GM12878 (cell line): Measurements from ENCODE around the gene GAS6. TPM values are rescaled to one million over a fixed set of nuclear protein-coding genes. Genes with fewer than 3 reads are reported as not detected.

Experiments used
- ATAC-seq: fragments of 200-7000 bp; cut with Tn5 transposase; 3 replicates; pipeline ENCODE4 v1.9.1; 2020; ENCODE audit warnings: mild to moderate bottlenecking, moderate library complexity
- BruUV-seq: library from RNA; stranded (reverse); fragments of 400-500 nt; replicated peaks from 2 replicates; lab custom pipeline; 2021; lab: Mats Ljungman, UMichigan
- CTCF ChIA-PET: fragments of 300-600 bp; sonication (Branson Sonifier 250); formaldehyde crosslinking; extraction: SDS; loops from one replicate; lab custom pipeline; 2021; ENCODE audit warnings: inconsistent platforms; lab: Yijun Ruan, JAX
- POLR2A ChIA-PET: fragments of 350-600 bp; formaldehyde crosslinking; extraction: SDS; loops from one replicate; lab custom pipeline; 2021; ENCODE audit warnings: inconsistent platforms; lab: Charles Lee
- RAD21 ChIA-PET: fragments of 300-600 bp; sonication (Branson Sonifier 250); formaldehyde crosslinking; loops from one replicate; lab custom pipeline; 2023; ENCODE audit warnings: antibody characterized with exemption; ENCODE audit not compliant: unreplicated experiment; lab: Charles Lee
- SMC1A ChIA-PET: fragments of 300-600 bp; sonication (Branson Sonifier 250); formaldehyde crosslinking; loops from one replicate; lab custom pipeline; 2023; ENCODE audit not compliant: unreplicated experiment, uncharacterized antibody; lab: Charles Lee
- DNase-seq: peaks from one replicate; pipeline ENCODE4 v3.0.0-alpha.2; 2011; ENCODE audit warnings: low read depth, low spot score
- FAIRE-seq: peaks from 3 replicates; lab custom pipeline; 2011; peaks lifted over from hg19 to GRCh38; lab: Jason Lieb, UNC
- H2AFZ ChIP-seq: 2 replicates; pipeline ENCODE4 v1.6.0; 2011; ENCODE audit warnings: low read depth, low read length, control low read depth; ENCODE audit not compliant: control insufficient read depth
- H3K27ac ChIP-seq: 2 replicates; pipeline ENCODE4 v1.5.1; 2011; ENCODE audit warnings: control low read depth; ENCODE audit not compliant: control insufficient read depth, insufficient read depth
- H3K27me3 ChIP-seq, 2 experiments: replicated peaks in 1 of 2; 2 replicates each; pipeline versions ENCODE4 v1.6.0 to v1.6.1; 2011; ENCODE audit warnings: low read length in 1 of 2; ENCODE audit not compliant: control insufficient read depth in 2 of 2, insufficient read depth in 2 of 2
- H3K36me3 ChIP-seq, 2 experiments: 2 replicates each; pipeline ENCODE4 v1.5.1; 2011; ENCODE audit warnings: low read length in 1 of 2; ENCODE audit not compliant: control insufficient read depth in 2 of 2, insufficient read depth in 2 of 2
- H3K4me1 ChIP-seq: 2 replicates; pipeline ENCODE4 v1.6.1; 2011; ENCODE audit warnings: mild to moderate bottlenecking, low read length, moderate library complexity, mixed read lengths; ENCODE audit not compliant: control insufficient read depth, insufficient read depth
- H3K4me2 ChIP-seq: 2 replicates; pipeline ENCODE4 v1.6.0; 2011; ENCODE audit warnings: control low read depth; ENCODE audit not compliant: control insufficient read depth, insufficient read depth
- H3K4me3 ChIP-seq: fragments of 200-600 bp; sonication (generic); 2 replicates; pipeline ENCODE4 v1.5.1; 2016
- H3K79me2 ChIP-seq: 2 replicates; pipeline ENCODE4 v1.6.0; 2011; ENCODE audit warnings: low read length; ENCODE audit not compliant: control insufficient read depth, insufficient read depth
- H3K9ac ChIP-seq: 2 replicates; pipeline ENCODE4 v1.8.0; 2011; ENCODE audit warnings: low read length, control low read depth, mixed read lengths; ENCODE audit not compliant: control insufficient read depth, insufficient read depth
- H3K9me3 ChIP-seq: replicated peaks from 3 replicates; pipeline ENCODE4 v1.5.1; 2011; ENCODE audit warnings: mild to moderate bottlenecking, low read length; ENCODE audit not compliant: control insufficient read depth, insufficient read depth
- H4K20me1 ChIP-seq: 2 replicates; pipeline ENCODE4 v1.6.0; 2011; ENCODE audit not compliant: control insufficient read depth, insufficient read depth
- EP300 ChIP-seq, 2 experiments: fragments of 150-350 bp in 1 of 2; IDR thresholded peaks; 2 replicates each; pipeline ENCODE4 v1.6.1; 2011 to 2012; ENCODE audit warnings: low read depth in 2 of 2, low read length in 2 of 2, borderline replicate concordance in 1 of 2, improper control_type of control experiment in 1 of 2, inconsistent platforms in 1 of 2; ENCODE audit not compliant: control insufficient read depth in 1 of 2
- ESRRA ChIP-seq: IDR thresholded peaks from 2 replicates; pipeline ENCODE4 v1.6.1; 2012; ENCODE audit warnings: mild to moderate bottlenecking, low read length, improper control_type of control experiment
- HDGF ChIP-seq: fragments of 450-650 bp; IDR thresholded peaks from 2 replicates; pipeline ENCODE4 v1.6.1; 2016; ENCODE audit warnings: antibody characterized with exemption
- IRF3 ChIP-seq: fragments of 450-650 bp; IDR thresholded peaks from 2 replicates; pipeline ENCODE4 v1.6.1; 2014; ENCODE audit warnings: mild to moderate bottlenecking
- LARP7 ChIP-seq: fragments of 450-650 bp; IDR thresholded peaks from 2 replicates; pipeline ENCODE4 v1.6.1; 2017; ENCODE audit warnings: mild to moderate bottlenecking
- MEF2A ChIP-seq: IDR thresholded peaks from 2 replicates; pipeline ENCODE4 v1.6.1; 2011; ENCODE audit warnings: low read depth, mild to moderate bottlenecking, low read length, moderate library complexity; ENCODE audit not compliant: insufficient read depth
- MEF2B ChIP-seq: fragments of 450-650 bp; IDR thresholded peaks from 2 replicates; pipeline ENCODE4 v1.6.1; 2018; ENCODE audit warnings: mild to moderate bottlenecking, moderate library complexity; ENCODE audit not compliant: partially characterized antibody, poor library complexity, severe bottlenecking
- PML ChIP-seq: IDR thresholded peaks from 2 replicates; pipeline ENCODE4 v1.6.1; 2012; ENCODE audit warnings: low read length, inconsistent platforms
- RB1 ChIP-seq: fragments of 450-650 bp; formaldehyde crosslinking; IDR thresholded peaks from 2 replicates; pipeline ENCODE4 v1.6.1; 2017; ENCODE audit warnings: mild to moderate bottlenecking, borderline replicate concordance
- RELB ChIP-seq: fragments of 450-650 bp; IDR thresholded peaks from 2 replicates; pipeline ENCODE4 v1.6.1; 2017; ENCODE audit warnings: low read depth, mild to moderate bottlenecking, moderate library complexity
- RUNX3 ChIP-seq: IDR thresholded peaks from 2 replicates; pipeline ENCODE4 v1.6.1; 2012; ENCODE audit warnings: low read length, inconsistent platforms
- STAT3 ChIP-seq: IDR thresholded peaks from 2 replicates; pipeline ENCODE4 v1.6.1; 2011; ENCODE audit warnings: low read depth, low read length, improper control_type of control experiment
- TCF12 ChIP-seq: IDR thresholded peaks from 2 replicates; pipeline ENCODE4 v1.6.1; 2011; ENCODE audit warnings: low read depth, mild to moderate bottlenecking, low read length
- YBX1 ChIP-seq: fragments of 450-650 bp; IDR thresholded peaks from 2 replicates; pipeline ENCODE4 v1.6.1; 2016; ENCODE audit warnings: antibody characterized with exemption
- WGBS: methylation state at CpG from one replicate; pipeline ENCODE4 v1.1.6; 2016; ENCODE audit warnings: low lambda C conversion rate; ENCODE audit not compliant: insufficient replicate concordance, insufficient coverage; ENCODE audit errors: missing lambda C conversion rate; 5-methylcytosine and 5-hydroxymethylcytosine counted together
- in situ Hi-C: fragments of 300-500 bp; cut with MboI; formaldehyde crosslinking; loops from 9 replicates; pipeline ENCODE4 v1.14.3; 2018; ENCODE audit warnings: mixed read lengths
- intact Hi-C: fragments of 100-400 bp; cut with micrococcal nuclease; formaldehyde crosslinking; loops from one replicate; pipeline ENCODE4 v1.14.2; 2022; ENCODE audit not compliant: unreplicated experiment
- polyA plus RNA-seq, 11 experiments: library from polyadenylated mRNA; depleted of rRNA in 4 of 11; unstranded in 6 of 11; stranded (reverse) in 5 of 11; fragments of >200 nt; fragmentation: Nextera tagmentation in 4 of 11; fragmentation: Illumina TruSeq in 1 of 11; extraction: Ambion mirVana in 4 of 11; extraction: Trizol in 1 of 11; gene quantifications; 1 replicate in 1 of 11; 2 replicates in 10 of 11; pipeline versions ENCODE4 v1.2.1 to v1.2.3, GENCODE V29; 2011 to 2016; ENCODE audit warnings: inconsistent platforms in 2 of 11, missing spikeins in 2 of 11, low read depth in 1 of 11
- total RNA-seq, 4 experiments: library from RNA; depleted of rRNA in 3 of 4; stranded (reverse); fragments of >200 nt in 3 of 4; fragmentation: Illumina TruSeq in 1 of 4; extraction: Trizol in 1 of 4; gene quantifications; 2 replicates each; pipeline versions ENCODE4 v1.2.1 to v1.2.3, GENCODE V29; 2013 to 2021

The GAS6 gene
- total and polyA plus RNA-seq, 10 of the 15 experiments (the other 5 are each of a cell fraction or from before 2014, with no cell fraction given) = 0.03 to 0.59 (median 0.10) TPM; not detected in 2

GRCh38 chr13:113806526-113806925, 57.4 kb downstream of the GAS6 start:
- TF ChIP-seq LARP7 = no peak
- TF ChIP-seq EP300 (IDR thresholded peaks at IDR 0.05; ENCODE audit: borderline replicate concordance in 1 of 2, control insufficient read depth in 1 of 2, low read depth in 2 of 2, low read length in 2 of 2) = no peak
- no peak for TF ChIP-seq MEF2B
- TF ChIP-seq YBX1 = no peak
- no peak for TF ChIP-seq HDGF
- no peak for TF ChIP-seq RB1
- no peak for TF ChIP-seq PML
- TF ChIP-seq RELB = no peak
- TF ChIP-seq IRF3 = no peak
- no peak for TF ChIP-seq STAT3
- TF ChIP-seq TCF12 = no peak
- no peak for TF ChIP-seq ESRRA
- no peak for TF ChIP-seq RUNX3
- no peak for TF ChIP-seq MEF2A

More at GRCh38 chr13:113806526-113806925, 57.4 kb downstream of the GAS6 start:
- no peaks in the 10 kb centered on the region for H3K27me3 ChIP-seq
- H3K36me3 ChIP-seq = no peaks in the 10 kb centered on the region
- ChIA-PET SMC1A (no interaction called here), POLR2A (no interaction called here), CTCF (no interaction called here), RAD21 (no interaction called here)
- H4K20me1 ChIP-seq = no peaks in the 10 kb centered on the region
- no peak overlapping the region for H3K4me3 ChIP-seq
- H3K27ac ChIP-seq = no peak overlapping the region
- no peak for DNase-seq
- no peak overlapping the region for H2AFZ ChIP-seq
- WGBS = 69% methylated on average over 13 of the region's 13 CpGs
- no peak overlapping the region for H3K9ac ChIP-seq
- FAIRE-seq = no peak
- ATAC-seq = no peak
- no peaks in the 10 kb centered on the region for H3K79me2 ChIP-seq
- no peak overlapping the region for H3K4me2 ChIP-seq
- intact Hi-C loops (no loop called here), in situ Hi-C loops (no loop called here)
- no peaks in the 10 kb centered on the region for H3K4me1 ChIP-seq
- H3K9me3 ChIP-seq = peaks cover 7% of the 10 kb centered on the region; the same call in 2 of the 3 replicates
- no TSS peak for BruUV-seq
